GM18526 (cell line): ENCODE measurements around the gene RHBDF1.

ENCODE experiments used
- POLR2A ChIP-seq: IDR thresholded peaks from 3 replicates; pipeline ENCODE4 v1.6.1; 2011; ENCODE audit not compliant: insufficient read length; ENCODE audit errors: extremely low read depth

Gene RHBDF1

GRCh38 chr16:72561-73548 lies at the start of gene RHBDF1:
Gene RHBDF1, minus strand, starts transcription at chr16:72631. Its CDS starts 7,616 bp downstream, at chr16:65015.
- TF ChIP-seq POLR2A: no peak

- TF ChIP-seq POLR2A: no peak
Measured at GRCh38 chr16:120756-121155, 48.3 kb upstream of the RHBDF1 start.

- TF ChIP-seq POLR2A: no peak
Measured at GRCh38 chr16:119835-120491, 47.5 kb upstream of the RHBDF1 start.

- TF ChIP-seq POLR2A: no peak
Measured at GRCh38 chr16:119295-119694, 46.9 kb upstream of the RHBDF1 start.

GRCh38 chr16:118857-119256 lies 46.4 kb upstream of the RHBDF1 start:
- TF ChIP-seq POLR2A: no peak

GRCh38 chr16:117379-118365 lies 45.2 kb upstream of the RHBDF1 start:
- TF ChIP-seq POLR2A: no peak

- no peak for TF ChIP-seq POLR2A
Measured at GRCh38 chr16:116015-116414, 43.6 kb upstream of the RHBDF1 start.

GRCh38 chr16:114327-114726 lies 41.9 kb upstream of the RHBDF1 start:
- no peak for TF ChIP-seq POLR2A

GRCh38 chr16:112153-112840 lies 39.9 kb upstream of the RHBDF1 start:
- no peak for TF ChIP-seq POLR2A

GRCh38 chr16:106623-107324 lies 34.3 kb upstream of the RHBDF1 start:
- TF ChIP-seq POLR2A: no peak

- TF ChIP-seq POLR2A: no peak
Measured at GRCh38 chr16:105521-105920, 33.1 kb upstream of the RHBDF1 start.

GRCh38 chr16:104928-105327 lies 32.5 kb upstream of the RHBDF1 start:
- TF ChIP-seq POLR2A: no peak

- TF ChIP-seq POLR2A: no peak
Measured at GRCh38 chr16:104355-104754, 31.9 kb upstream of the RHBDF1 start.
